HG03342 (cell line): ENCODE data around the gene C10orf120.

Source experiments
- ATAC-seq: cut with Tn5 transposase; IDR thresholded peaks from one replicate; pipeline ENCODE4 v1.9.1; 2021; ENCODE audit warnings: mild to moderate bottlenecking, moderate library complexity; ENCODE audit not compliant: unreplicated experiment

The C10orf120 gene

DNA sequence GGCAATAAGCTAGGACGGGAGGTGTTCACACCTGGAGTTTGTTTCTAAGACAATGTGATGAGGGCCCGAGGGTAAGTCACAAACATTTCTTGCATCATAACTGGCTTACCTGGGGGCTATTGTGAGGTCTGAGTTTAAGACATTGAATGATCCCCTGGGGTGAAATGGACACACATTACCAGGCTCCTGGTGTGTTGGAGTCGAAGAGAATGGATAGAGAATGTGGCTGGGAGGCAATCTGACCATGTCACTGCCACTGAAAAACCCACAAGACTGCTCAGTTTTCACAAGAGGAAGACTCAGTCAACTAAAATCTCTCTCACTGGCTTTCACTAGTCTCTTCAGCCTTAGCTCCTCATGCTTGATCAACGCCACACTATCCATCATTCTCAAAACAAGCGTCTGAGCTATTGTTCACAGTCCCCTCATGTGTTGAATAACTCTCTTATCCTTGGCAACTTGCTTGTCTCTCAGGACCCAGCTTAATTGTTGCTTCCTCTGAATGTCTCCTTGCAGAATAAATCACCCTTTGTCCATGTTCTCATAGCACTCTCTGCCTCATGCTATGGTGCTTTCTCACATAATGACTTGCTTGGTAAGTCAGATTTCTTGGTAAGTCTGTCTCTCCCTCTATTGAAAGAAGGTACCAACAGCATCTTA is at the start of gene C10orf120:
C10orf120 (minus strand) TSS at position 51 of the 660 bp plus-strand sequence. CDS start 56 bp downstream, outside the sequence.
- no peak for ATAC-seq

DNA sequence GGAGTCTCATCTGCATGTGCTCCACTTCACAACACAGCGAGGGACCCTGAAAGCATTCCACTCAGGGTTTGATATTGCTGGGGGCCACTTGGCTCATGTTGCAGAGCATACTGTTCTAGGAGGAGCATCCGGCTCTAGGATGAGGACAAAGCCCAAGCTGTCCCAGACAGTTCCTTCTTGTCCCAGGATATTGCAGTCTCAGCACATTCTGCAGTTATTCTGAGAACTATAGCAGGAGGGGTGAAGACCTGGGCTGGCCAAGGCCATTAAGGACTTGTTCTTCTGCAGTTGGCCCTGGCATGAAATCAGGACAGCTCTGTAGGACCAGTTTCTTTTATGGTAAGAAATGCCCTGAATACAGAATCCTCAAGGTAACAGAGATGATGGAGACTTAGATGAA is 48.9 kb upstream of the C10orf120 start:
- ATAC-seq = no peak

DNA sequence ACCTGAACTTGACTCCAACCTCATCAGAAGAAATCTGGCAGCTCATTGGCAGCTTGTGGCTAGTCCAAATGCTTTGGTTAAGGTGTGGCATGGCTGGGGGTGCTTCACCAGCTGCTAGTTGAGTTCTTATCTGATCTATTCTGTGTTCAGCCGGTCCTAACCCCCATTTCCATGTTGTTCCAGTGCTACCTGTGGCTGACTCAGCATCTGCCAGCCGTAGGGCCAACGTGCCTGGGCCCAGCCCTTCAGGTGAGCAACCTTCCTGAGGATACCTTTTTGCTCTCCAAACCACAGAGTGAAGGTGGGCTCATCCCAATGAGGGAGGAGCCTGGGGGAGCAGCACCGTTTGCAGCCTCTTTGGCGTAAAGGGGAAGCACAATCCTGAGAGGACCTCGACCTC is 46.8 kb upstream of the C10orf120 start:
- ATAC-seq = no peak

DNA sequence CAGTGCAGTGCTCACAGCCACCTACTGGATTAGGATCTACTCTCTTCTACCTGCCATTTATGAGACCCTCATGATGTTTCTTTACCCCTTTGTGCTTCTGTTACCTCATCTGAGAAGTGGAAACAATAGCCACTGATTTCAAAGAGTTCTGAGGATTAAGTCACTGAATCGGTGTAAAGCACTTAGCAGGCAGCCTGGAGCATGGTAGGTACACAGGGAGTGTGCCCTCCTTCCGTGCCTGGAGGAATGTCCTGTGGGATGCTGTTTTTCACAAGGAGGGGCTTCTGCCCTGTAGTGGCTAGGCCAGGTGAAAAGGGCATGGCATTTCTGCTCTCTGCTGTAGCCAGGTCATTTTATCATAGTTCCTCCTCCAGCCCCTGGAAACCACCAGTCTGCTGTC is 44.6 kb upstream of the C10orf120 start:
- no peak for ATAC-seq

DNA sequence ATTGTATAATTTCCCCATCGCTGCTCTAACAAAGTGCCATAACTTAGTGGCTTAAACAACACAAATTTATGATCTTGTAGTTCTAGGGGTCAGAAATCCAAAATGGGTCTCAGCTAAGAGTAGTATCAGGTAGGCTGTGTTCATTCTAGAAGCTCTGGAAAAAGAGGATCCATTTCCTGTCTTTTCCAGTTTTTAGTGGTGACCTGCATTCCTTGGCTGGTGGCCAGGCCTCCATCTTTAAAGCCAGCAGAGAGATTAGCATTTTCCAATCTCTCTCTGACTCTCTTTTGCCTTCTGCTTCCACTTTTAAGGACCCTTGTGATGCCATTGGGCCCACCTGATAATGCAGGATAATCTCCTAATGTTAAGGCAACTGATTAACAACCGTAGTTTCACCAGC is 41.0 kb upstream of the C10orf120 start:
- no peak for ATAC-seq

DNA sequence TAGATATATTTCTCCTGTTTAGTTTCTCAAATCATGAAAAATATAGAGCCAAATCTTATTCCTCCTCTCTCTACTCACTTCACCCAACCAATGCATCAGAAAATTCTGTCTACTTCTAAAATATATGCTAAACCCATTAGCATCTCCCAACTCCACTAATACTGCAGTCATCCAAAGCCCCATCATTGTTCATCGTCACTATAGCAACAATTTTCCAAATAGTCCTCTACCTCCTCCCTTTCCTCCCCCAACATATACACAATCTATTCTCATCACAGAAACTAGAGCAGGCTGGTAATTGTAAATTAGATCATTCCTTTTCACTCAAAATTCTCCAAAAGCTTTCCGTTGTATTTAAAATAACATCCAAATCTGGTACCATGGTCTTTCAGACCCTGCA is 38.4 kb upstream of the C10orf120 start:
- no peak for ATAC-seq

DNA sequence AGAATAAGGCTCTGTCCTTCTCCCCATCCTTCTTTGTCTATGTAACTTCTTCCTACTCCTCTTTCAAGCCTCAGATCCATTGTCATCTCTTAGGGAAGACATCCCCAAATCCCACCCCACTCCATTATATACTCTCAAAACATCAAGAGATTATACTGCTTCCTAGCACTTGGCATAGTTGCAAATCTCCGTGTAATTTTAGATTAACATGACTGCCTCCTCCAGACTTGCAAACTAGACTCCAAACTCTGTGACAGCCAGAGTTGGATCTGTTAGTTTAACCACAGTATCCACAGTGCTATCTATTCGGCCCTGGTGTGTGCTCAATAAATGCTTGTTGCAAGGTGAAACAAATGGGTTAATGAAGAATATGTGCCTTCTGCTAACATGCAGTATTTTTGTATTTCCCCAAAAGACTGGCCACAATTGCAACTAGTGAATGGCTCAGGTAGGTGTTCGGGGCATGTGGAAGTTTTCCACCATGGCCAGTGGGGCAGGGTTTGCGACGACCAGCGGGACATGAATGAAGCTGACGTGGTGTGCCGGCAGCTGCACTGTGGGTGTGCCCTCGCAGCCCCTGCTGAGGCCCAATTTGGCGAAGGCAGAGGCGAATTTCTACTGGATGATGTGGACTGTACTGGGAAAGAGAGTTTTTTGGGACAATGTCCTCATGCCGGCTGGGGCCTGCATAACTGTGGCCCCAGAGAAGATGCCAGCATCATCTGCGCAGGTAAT is 34.5 kb upstream of the C10orf120 start:
- no peak for ATAC-seq

DNA sequence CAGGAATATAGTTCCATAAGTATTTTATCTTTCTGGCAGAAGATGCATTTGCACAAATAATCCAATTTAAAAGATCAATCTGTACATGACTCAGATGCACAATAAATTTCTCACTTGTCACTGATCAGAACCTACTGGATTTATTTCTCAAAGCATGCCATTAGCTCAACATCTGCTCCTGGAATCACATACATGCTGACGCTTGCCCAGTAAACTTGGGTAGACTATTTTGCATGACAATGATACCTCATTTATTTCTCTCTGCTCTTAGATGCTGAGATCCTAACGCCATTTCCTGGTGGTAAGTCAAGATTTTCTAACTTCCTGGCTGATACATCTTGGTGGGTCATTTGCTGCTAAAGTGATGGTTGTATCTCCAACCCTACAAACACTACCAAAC is 33.8 kb upstream of the C10orf120 start:
- no peak for ATAC-seq

DNA sequence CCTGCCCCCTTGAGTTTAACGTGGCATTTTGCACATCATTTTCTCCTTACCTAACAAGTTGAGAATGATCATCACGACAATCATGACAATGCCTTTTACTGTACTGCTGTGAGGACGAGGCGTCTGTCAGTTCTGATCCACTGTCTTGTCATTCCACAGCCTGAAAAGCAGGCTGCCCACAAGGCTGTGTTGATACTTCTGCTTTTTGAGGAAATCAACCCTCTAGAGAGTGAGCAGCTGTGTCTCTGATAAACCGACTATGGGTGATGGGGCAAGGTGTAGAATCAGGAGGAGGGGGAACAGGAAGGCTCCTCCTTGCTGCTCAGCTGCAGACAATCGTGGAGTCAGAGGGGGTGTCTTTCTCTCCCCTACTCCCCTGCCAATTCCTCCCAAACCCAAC is 30.6 kb upstream of the C10orf120 start:
- no peak for ATAC-seq

DNA sequence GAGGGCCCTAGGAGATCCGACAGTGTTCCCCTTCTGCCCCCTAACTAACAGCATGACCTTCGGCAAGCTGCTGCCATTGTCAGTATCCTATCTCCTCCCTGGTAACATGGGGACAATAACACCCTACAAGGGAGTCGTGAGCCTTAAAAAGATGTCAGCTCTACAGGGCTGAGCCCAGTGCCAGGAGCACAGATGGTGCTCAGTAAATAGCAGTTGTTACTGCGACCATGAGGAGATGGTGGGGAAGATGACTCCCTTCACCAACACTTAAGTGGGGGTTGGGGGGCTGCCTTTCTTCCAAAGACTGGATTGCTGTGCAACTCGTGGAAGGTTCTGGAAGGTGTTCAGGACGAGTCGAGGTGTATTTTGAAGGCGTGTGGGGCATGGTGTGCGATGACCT is 29.5 kb upstream of the C10orf120 start:
- ATAC-seq = no peak

DNA sequence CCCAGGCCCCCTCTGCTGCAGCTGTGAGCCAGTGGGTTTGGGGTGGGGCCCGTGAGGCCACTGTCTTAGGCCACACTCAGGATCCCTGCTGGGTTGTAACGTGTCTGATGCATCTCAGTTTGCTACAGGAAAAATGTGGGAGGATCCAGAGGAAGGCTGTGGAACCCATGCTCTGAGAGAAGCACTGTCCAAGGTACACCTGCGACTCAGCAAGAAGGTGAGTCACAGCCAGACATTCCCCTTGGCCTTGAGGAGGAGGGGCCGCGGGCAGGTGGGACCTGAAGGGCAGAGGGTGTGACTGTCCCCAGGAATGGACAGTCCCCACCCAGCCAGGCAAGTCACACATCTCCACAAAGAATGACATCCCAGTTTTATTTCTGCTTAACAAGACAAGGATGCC is 27.8 kb upstream of the C10orf120 start:
- ATAC-seq = no peak

DNA sequence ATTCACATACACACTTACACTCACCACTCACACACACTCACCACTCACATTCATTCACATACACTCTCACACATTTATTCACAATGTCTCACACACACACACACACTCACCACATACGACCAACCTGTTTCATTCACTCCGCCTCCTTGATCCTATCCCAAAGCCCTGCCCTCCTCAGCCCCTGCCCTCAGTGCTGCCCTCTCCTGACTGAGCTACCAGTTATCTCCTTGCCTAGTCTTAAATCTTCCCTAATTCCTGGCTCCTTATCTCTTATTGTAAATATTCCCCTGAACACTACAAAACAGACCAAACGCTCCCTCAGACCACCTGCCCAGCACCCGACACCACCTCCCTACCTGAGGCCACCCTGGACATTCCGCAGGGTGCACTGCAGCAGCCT is 26.1 kb upstream of the C10orf120 start:
- no peak for ATAC-seq

DNA sequence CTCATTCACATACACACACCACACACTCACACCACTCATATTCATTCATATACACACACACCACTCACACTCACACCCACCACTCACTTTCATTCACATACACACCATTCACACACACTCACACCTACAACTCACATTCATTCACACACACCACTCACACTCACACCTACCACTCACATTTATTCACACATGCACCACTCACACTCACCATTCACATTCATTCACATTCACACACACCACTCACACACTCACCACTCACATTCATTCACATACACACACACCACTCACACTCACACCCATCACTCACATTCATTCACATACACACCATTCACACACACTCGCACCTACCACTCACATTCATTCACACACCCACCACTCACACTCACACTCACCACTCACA is 25.4 kb upstream of the C10orf120 start:
- no peak for ATAC-seq

DNA sequence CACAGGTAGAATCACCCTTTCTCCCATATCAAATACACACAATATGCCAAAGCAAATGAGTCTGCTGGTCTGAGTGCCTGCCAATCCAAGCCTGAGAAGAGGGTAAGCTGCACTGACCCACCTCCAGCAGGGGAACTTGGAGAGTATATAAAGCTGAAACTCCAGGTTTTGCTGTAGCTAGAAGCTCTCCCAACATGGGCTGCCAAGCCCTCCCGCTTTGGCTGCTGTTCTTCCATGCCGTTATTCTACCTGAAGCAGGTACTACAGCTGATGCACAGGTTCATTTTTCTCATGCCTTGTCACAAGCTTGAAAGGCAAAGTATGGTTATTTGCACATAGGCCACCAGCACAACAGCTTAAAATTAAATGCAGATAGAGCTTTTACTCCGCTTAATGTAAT is 21.5 kb upstream of the C10orf120 start:
- no peak for ATAC-seq

DNA sequence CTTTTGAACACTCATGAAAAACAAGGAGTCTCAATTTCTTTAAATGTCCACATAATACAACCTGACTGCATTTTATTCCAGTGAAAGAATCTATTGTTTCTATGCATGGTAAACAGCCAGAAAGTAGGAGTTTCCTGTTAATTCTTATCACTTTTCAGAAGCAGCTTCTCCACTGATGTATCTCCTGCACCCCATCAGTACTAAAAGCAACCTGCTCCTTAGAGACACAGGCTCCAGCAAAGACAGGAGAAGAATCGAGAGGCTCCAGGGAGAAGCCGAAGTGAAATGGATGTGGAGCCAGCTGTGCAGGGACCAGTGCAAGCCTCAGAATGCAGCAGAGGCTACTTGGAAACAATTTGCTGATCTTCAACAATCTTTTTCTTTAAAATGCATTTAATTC is 16.4 kb upstream of the C10orf120 start:
- ATAC-seq = no peak

DNA sequence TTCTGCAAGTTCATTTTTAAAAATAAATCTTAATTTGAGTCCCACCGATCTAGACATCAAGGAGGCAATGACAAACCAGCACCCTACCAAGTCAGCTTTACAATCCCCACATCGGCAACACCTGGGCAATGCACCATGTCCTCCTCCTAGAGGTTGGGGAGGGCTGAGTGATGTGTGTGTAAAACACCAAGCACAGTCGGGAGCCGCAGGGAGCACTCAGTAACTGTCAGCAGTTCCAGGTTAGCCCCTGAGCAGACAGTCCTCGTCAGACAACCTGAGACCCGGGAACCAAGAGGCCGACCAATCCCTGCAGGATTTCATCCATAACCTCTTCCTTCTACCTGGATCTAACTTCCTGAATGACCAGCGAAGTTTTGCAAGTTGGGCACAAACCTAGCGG is 15.9 kb upstream of the C10orf120 start:
- ATAC-seq = no peak

DNA sequence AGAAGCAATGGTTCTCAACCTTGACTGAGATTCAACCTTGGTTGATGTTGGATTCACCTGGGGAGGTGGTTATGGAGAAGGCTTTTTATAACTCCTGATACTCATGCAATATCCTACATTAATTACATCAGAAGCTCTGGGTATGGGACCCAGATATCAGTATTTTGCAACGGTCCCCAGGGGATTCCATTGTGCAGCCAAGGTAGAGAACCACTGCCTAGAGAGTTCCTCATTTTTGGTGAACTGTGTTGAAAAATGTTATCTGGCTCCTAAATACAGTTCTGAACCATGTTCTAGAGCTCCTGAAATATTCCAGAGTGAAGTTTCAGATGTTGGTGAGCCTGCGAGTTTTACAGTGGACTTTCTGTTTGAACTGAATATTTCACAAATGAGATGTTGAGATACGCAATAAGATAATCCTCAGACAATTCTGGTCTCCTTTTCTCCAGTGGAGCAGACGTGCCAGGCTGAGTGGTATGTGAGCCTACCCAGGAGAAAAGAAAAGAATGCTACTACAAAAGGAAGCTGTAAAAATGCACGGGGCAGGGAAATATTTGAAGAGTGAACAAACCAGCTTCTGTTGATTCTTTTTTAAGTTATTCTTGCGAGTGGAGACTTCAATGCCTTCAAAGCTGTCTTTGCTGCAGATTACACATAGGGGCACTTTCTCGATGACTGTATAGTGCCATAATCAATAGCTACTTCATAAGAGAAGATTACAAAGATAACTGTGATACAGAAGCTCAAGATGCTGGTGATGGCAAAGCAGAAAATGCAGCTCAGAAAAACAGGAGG is 13.6 kb upstream of the C10orf120 start:
- ATAC-seq = no peak

DNA sequence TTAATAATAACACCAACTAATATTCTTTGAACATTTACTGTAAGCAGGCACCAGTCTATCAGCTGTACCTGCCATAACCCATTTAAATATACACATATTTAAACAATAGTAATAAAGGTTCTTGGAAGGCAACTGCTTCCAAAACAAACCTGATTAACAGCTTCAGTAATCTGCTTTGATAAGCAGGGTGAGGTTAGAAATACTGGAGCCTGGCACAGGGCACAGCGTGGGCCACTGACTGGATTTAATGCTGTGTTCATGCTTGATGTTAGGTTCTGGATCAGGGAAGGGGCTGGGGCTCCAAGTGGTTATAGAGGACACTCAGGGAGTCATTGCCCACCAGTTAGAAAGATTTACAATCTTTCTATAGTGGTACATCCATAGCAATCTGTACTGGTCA is 10.9 kb upstream of the C10orf120 start:
- ATAC-seq = no peak

DNA sequence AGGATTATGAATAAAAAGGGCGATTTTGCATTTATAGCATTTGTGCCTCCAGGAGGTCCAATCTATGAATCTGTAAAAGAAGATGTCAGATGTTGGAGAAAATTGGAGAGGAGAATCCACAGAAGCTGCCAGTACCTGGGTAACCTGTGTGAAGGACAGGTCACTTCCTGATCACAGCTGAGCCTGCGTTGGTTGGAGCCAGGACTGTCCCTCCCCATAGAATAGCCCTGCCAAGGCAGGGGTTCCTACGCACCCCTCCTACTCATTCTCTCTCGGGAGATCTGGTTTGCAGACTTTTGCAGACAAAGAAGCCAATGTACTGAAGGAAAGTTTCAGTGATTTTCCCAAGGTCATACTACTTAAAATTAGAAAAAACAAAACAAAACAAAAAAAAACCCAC is 10.3 kb upstream of the C10orf120 start:
- no peak for ATAC-seq

DNA sequence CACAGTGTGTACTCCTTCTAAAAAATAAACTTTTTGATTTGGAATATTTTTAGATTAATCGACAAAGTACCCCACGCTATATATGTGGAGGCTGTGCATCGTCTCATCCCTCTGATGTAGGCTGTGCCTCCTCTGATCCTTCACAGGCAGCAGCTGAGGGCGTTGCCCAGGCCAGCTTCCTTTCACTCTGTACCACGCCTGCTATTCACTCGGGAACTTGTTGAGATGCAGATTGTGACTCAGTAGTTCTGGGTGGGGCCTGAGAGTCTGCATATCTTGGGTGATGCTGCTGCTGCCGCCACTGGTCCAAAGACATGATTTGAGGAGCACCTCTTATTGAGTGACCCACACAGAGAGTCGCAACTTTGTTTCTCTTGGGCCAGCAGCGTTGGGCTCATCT is 7.9 kb upstream of the C10orf120 start:
- no peak for ATAC-seq

DNA sequence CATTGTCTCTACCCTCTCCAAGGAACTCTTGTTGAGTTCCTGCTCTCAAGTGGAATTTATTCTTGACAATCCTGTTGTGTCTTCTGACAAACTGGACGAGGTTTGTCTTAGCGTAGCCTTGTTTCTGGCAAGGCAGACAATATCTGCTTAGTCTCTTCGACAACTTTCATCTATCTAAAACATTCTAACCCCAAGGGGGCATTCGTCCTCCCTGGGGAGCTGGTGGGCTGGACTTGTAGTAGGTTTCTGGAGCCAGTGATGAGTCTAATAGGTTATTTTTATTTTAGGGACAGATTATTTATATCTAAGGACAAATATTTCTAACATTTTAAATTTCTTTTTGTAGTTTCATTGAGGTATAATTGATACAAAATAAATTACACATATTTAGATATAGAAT is 7.3 kb upstream of the C10orf120 start:
- no peak for ATAC-seq

DNA sequence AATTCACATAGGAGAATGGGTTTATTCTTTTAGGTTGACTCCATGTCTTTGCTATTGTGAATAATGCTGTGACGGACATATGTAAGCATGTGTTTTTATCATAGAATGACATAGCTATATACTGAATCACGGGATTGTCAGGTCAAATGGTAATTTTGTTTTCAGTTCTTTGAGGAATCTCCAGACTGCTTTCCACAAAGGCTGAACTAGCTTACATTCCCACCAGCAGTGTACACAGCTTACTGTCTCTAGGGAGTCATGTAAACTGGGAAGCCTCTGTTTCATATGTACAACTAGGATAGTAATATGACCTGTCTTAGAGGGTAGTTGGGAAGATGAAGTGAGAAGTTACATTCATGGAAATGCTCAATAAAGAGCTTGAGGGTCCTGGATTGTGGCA is 6.8 kb upstream of the C10orf120 start:
- no peak for ATAC-seq
